ENCODE measurements around the gene PAQR5.
A peak's percentile ranks its signal among the peaks of the same experiment; 100 is the strongest.

Gene PAQR5

DNA sequence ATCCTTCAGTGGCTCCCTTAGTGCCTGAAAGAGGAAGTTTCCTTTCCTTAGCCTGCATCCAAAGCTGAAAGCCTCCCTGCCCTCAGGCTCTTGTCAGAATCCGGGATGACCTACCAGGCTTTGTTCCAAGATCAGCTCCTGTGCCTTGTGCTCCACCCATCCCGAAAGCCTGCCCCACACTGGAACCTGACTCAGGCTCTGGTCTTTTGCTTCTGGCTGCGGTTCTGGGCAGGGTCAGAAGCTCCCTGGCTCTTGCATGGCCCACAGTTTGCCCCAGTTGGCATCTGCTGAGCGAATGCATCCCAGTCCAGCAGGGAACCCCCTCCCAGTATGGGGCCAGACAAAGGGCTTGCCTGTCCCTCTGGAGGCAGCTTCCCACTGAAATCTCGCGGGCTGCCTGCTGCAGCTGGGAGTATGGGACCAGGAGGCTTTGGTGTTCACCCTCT lies 89.6 kb downstream of the PAQR5 start:
- no peak for FAIRE-seq
- DNase-seq (ENCODE audit: insufficient read length, low spot score) = no peak

DNA sequence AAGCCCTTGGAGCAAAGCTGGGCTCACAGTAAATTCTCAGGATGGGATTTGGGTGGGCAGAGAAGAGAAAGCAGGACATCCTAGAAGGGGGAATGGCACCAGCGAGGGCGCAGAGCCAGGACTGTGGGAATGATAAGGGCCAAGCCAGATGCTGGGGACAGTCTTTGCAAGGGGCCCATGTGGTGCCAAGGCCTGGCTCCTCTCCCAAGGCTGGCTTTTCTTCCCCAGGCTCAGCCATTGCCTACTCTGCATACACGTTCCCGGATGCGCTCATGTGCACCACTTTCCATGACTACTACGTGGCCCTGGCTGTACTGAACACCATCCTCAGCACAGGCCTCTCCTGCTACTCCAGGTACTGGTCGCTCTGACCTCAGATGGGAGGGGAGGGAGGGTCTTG lies 90.7 kb downstream of the PAQR5 start:
- DNase-seq (ENCODE audit: insufficient read length, low spot score) = no peak
- FAIRE-seq = no peak

DNA sequence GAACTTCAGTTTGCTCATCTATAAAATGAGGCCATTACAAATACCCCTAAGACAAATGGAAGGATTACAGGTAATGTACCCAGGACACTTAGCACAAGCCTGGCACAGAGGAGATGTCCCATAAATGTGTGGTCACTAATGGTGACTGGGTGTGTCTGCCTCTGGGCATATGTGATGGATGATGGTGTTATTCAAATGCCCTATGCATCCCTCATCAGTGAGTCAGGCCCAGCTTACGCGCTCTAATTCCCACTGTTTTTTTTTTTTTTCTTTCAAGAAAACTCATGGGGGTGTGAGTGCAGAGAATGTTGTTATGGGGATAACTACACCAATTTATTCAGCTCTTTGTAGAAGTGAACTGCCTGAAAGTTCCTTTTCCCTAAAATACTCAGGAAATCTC lies 91.9 kb downstream of the PAQR5 start:
- FAIRE-seq (no peak), DNase-seq (ENCODE audit: insufficient read length, low spot score) (no peak)

DNA sequence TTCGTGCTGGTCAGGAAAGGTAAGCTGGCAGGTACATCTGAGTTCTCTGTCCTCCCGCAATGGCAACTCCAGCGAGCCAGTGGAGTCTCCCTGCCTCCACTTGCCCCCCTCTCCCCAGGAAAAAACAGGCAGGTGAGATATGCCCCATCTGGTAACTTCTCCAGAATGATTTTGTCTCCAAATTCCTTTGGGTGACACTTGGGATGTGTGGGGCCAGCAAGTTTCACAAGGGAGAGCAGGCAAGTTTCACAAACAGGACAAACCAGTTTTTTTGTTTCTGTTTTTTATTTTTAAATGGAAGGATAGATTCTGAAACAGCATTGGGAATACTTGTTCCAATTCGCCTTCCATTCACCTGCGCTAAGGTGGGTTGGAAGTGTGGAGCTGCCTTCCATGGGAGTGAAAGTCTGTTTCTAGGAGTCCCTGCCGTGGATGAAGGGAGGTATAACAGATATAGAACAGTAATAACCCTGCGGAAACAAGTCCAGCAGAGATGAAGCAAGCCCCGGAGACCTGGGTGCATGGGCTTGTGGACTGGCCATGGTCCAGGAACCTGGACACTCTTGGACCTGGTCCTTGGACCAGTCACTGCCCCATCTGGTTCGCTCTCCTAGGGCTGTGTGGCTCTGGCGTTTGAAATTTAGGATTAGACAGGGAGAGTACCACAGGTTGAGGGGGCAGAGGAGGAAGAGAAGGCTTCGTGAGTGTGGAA lies 92.5 kb downstream of the PAQR5 start:
- no peak for FAIRE-seq
- no peak for DNase-seq (ENCODE audit: insufficient read length, low spot score)

DNA sequence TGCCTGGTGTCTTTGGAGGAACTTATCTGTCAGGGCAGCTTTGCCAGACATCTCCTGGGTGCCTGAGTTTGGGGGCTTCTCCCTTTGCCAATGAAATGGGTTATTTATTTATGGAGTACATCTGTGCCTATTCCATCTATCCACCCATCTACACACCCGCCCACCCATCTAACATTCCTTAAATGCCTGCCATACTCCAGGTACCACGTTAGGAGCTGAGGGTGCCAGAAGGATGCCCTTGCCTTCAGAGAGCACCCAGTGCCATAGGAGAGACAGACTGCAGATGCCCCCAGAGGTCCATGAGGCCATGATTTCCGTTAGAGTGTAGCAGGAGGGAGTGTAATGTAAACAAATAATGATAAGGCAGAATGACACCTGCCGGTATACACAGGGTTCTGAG lies 93.6 kb downstream of the PAQR5 start:
- FAIRE-seq (no peak), DNase-seq (ENCODE audit: insufficient read length, low spot score) (no peak)

DNA sequence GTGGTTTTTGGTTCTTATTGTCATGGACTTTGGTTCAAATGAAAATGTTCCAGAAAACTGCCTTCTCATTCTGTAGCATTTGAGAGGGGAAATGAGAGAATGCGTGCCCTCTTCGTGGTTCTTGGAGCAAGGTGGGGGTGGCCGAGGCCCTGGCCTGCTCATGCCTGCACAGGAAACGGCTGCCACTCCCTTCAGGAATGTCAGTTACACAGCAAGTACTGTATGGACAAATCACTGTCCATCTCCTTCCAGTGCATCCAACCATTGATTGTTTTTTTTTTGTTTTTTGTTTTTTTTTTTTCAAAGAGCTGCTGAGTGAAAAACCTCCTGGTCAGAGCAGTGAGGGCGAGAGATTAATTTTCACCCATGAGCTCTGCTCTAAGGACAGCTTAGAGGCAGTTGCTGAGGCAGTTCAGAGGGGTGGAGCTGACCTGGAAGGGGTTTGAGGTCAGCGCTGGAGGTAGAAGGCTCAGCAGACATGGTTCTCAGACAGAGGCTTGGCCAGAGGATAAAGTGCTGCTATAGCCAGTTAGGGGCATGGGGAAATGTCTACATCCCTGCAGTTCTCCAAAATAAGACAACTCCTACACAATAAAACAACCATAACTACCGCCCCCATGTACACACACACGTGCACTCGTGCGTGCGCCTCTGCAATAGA lies 95.2 kb downstream of the PAQR5 start:
- DNase-seq (ENCODE audit: insufficient read length, low spot score) (no peak), FAIRE-seq (no peak)

DNA sequence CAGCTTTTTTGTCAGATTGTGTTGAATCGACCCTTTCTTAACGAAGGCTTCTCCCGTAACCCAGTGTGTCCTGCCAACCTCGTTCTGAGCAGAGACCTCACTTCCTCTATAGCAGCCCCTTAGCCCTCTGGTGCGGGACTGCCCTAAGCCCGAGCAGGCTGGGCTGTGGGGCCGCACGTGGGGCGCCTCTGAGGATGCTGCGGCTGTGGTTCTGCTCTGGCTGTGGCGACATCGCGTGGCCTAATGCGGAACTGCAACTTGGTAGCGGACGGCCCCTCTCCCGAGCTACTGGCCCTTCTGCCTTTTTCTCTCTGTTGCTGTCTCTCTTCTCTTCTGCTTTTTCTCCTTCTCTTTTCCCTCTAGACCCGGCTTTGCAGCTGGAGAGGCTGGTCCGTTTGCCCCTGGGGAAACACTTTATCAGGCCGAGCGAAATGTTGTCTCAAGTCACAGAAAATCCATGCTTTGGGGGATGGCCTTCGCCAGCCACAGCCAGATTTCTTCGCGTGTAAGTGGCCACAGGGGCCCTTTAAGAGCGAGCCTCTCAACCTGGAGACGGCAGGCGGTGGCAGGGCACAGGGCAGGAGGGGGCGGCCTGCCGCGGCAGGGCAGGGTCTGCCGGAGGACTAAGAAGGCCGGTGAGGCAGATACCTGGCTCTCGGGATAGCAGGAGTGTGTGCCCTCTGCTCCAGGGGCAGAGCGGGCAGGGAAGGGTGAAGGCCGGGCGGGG lies 96.0 kb downstream of the PAQR5 start:
- DNase-seq (ENCODE audit: insufficient read length, low spot score) = peak; percentile 80
- peak; percentile 85 for FAIRE-seq

DNA sequence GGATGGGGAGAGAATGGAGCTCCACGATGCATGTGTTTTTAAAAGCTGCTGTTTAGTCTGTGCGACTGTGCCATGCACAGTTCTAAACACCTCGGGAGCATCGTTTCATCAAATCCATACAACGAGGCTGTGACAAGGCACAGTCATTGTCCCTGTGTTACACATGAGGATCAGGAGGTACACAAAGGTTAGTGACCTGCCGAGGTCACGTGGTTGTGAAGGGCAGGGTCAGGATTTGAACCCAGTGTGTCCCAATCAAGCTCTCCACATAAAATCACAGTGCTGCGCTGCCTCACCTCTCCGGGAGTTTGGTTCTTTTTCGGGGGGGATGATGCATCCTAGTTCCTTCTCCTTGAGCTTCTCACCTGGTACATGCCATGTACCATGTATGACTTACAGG lies 96.7 kb downstream of the PAQR5 start:
- no peak for DNase-seq (ENCODE audit: insufficient read length, low spot score)
- FAIRE-seq = no peak

DNA sequence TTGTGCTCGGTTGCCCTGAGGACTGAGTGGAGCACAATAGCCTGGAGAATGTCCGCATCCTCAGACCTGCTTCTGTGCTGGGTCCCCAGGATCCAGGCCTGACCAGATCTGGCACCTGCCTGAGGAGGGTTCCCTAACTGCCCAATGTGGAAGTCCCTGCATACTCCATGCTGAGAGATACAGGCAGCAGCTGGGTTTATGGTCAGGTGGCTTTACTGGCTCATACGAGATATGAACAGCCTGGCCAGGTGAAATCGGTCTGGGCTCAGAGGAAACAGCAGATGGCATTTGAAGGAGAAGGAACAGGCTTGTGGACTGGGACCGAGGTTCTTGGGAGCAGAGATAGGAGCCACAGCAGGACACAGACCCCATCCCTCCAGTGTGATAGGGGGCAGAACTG lies 97.3 kb downstream of the PAQR5 start:
- no peak for DNase-seq (ENCODE audit: insufficient read length, low spot score)
- no peak for FAIRE-seq

DNA sequence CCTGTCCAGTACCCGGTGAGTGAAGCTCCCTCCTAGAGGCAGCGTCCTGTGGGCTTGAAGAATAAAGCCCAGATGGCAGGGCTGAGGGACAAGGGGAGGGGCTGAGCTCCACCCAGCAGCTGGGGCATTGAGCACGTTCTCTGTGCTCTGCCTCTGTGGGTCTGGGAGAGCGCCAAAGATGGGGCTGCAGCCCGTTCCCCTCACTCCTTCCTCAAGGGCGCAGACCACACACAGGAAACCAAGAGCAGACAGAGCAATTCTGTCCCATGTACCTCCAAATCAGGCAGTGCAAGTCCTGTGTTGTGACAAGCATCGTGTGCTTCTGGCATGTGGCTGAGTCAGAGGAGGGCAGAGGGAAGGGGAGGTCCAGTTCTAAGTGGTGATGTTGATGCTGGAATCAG lies 99.8 kb downstream of the PAQR5 start:
- no peak for FAIRE-seq

DNA sequence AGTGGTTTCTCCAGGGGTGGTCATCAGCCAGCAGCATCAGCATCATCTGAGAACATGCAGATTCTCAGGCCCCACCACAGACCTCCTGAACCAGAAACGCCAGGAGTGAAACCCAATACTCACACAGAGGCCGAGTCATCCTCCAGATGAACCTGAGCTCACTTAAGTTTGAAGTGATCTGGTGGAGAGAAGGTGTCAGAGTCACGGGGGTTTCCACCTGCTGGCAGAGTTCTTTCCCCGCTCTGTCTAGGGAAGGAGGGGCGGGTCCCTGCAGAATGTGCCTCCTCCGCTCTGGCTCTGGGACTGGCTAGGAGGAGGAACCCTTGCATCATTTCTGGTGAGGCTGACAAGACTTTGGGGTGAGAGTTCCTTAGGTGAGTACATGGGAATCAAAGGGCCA lies 102.1 kb downstream of the PAQR5 start:
- FAIRE-seq (no peak), DNase-seq (ENCODE audit: insufficient read length, low spot score) (no peak)

More for the DNA sequence above, 99.8 kb downstream of the PAQR5 start:
- DNase-seq (ENCODE audit: insufficient read length, low spot score) = no peak

DNA sequence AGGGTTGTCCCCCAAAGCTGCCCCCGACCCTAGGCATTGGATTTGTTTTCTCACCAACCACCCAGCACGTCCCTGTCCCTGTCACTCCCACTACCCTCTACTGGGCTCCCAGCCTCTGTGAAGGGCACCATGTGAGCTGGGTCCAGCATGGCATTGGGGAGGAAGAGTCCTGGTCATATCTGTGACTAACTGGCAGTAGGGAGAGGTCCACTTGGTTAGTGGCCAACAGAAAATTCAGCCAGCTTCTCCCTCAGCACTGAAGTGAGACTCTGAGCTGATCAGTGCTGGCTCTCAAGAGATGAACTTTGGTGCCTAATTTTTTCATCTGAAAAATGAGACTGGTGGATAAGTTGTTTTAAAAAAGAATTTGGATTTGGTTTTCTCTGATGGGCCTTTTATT lies 104.1 kb downstream of the PAQR5 start:
- DNase-seq (ENCODE audit: insufficient read length, low spot score) (no peak), FAIRE-seq (no peak)

DNA sequence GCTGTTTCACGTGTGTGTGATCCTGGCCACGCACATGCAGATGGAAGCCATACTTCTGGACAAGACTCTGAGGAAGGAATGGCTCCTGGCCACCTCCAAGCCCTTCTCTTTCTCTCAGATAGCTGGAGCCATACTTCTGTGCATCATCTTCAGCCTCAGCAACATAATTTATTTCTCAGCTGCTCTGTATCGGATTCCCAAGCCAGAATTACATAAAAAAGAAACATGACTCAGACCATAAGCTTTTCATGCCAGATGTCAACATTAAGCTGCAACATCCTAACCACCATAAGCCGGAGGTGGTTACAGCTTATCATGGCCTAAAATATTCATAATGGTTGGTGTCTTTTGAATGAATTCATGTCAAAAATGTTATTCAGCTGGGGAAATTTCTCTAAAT lies 104.9 kb downstream of the PAQR5 start:
- no peak for DNase-seq (ENCODE audit: insufficient read length, low spot score)
- FAIRE-seq = no peak

DNA sequence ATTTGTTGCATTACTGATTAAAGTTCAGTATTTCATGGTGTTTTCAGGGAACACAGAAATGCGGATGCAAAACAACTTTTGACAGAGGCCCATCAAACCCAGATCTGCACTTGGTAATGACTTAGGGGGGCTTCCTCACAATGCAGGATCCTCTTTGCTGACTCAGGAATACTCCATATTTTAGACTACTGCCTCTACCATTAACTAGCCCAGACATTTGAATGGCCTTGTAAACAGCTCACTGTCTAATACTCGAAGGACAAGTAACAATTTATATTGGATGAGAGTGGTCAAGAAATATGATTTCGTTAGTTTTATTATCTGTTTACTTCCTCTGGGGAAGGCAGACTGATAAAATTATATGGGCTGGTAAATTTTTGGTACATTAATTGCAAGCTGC lies 106.4 kb downstream of the PAQR5 start:
- no peak for FAIRE-seq

DNA sequence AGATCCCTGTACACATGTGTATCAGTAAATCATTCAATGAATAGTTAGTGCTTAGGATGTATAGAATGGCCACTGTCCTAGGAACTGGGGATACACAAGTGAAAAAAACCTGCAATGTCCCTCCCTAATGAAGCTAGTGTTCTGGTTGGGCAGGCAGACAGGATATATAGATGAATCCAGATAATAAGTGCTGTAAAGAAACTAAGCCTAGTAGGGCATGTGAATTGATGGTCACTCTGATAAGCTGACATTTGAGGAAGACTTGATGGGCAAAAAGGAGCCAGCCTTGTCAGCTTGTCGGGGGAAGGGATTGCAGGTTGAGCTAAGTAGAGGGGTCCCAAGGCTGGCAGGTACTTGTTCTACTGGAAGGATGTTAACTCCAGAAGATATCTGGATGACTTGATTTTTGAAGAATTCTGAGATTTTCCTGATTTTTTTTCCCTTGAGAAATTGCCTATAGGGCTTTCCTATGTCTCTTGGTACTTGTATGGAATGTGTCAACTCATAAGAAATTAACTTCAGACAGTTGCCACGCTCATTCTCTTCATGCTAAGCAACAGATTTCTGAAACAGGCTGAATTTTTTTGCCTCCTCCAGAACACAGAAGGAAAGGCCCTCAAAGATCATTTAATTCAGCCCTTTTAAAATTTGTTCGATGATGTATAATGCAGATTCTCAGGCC lies 109.1 kb downstream of the PAQR5 start:
- FAIRE-seq (no peak), DNase-seq (ENCODE audit: insufficient read length, low spot score) (no peak)

More for the DNA sequence above, 106.4 kb downstream of the PAQR5 start:
- DNase-seq (ENCODE audit: insufficient read length, low spot score) = no peak

DNA sequence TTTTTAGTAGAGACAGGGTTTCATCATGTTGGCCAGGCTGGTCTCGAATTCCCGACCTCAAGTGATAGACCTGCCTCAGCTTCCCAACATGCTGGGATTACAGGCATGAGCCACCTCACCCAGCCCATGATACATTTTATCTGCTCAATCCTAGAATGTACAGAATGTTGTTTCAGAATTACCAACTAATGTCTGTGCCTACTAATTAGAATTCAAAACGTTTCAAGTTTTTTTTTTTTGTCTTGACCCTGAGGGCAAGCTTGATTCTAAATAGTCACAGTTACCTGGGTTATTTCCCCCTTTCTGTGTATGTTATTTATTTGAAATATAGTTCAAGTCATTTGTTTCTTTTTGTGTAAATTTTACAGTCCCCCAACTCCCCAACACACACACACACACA lies 110.1 kb downstream of the PAQR5 start:
- FAIRE-seq = no peak

DNA sequence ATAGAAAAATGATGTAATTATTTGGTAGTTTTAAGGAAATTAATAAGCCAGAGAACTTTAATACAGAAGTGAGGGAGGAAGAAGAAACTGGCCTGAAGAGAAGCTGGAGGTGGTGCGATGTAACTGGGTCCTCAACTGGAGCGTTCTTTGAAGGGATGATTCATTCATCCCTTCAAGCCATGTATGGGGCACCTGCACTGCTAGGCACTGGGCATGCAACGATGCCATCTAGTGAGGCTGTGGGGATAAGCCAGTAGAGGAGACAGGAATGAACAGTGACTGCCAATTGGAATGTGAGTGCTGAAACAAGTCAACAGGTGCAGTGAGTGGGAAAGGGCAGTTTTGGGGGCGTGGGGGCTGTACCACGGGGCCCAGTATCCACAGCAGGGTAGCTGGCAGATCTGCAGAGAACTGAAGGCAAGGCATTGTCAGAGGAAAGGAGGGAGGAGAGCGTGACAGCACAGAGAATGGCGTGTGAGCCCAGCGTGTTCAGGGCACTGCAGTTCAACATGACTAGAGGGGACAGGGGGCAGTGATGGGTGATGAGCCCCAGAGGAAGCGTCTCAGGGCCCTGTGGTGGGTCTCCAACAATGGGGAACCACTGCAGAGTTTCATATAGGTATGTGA lies 111.6 kb downstream of the PAQR5 start:
- no peak for DNase-seq (ENCODE audit: insufficient read length, low spot score)

More for the DNA sequence above, 110.1 kb downstream of the PAQR5 start:
- no peak for DNase-seq (ENCODE audit: insufficient read length, low spot score)

DNA sequence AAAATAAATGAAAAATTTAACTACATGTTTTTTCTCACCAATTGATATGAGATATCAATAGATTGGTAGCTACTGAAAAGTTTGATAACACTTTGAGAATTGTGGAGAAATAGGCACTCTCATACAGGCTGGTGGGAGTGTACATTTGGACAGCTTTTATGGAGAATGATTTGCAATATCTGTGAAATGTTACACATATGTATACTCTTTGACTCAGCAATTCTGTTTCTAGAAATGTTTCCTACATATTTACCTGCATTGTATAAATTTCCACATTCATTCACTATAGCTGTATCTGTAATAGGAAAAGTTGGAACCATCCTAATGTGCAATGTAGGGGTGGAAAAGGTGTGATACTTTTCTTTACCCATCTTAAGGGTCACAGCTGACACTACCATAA lies 113.6 kb downstream of the PAQR5 start:
- DNase-seq (ENCODE audit: insufficient read length, low spot score) (no peak), FAIRE-seq (no peak)

More for the DNA sequence above, 111.6 kb downstream of the PAQR5 start:
- FAIRE-seq = no peak

DNA sequence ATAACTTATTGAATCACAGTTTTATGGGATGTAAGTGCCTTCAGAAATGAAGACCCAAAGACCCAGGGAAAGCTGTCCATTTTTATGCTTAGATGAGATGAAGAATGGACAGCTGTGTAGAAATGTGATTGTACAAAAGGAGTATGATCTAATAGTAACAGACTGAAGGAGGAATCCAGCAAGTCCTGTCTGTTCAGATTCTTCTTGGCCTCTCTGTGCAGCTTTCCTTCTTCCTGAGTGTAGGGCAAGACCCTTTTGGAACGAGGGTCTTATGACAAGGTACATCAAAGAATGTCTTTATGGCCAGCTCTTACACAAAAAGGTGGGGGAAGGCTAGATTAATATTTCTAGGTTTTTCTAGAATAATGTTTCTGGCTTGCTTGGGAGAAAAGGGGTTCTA lies 114.0 kb downstream of the PAQR5 start:
- no peak for DNase-seq (ENCODE audit: insufficient read length, low spot score)
- no peak for FAIRE-seq

DNA sequence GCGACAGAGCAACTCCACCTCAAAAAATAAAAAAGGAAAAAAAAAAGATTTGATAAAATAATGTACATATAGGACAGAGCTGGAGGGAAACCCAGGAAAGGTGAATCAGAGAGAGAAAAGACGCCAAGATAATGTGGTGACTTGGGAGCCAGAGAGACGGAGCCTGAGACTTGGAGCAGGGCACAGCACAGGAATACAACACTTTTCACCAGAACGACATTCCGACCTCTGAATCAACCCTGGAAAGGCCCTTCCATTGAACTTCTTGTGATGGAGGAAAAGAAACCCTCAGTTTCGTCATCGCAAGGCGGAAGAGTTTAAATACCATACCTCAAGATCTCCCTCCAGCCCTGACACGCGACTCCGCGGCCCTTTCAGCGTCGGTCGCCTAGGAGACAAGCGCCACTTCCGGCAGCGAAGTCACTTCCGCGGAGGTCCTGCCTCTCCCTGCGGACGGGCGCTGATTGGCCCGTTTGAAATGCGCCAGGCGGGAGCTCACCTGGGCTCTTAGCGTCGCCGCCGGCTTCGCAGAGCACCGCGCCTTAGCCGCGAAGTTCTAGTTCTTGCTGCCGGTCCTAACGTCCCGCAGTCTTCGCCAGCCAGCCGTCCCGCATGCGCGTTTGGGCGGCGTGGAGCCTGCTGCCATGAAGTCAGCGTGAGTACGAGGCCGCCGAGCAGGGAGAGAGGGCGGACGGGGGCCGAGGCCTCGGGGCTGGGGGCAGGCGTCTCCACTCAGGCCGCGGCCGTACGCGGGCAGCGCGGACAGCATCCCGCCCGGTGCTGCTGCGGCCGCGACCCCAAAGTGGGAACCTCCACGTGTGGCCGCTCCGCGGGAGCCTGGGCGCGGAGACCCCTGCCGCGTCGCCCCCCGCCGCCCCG lies 115.3 kb downstream of the PAQR5 start, which contains the start of gene KIF23:
TSS of gene KIF23 (plus strand) at position 528 of the 879 bp plus-strand sequence. CDS start at position 645, 117 bp downstream.
- peak; percentile 95 for FAIRE-seq
- peak; percentile 94 for DNase-seq (ENCODE audit: insufficient read length, low spot score)
